Measurements from ENCODE around the gene CASK.

DNA sequence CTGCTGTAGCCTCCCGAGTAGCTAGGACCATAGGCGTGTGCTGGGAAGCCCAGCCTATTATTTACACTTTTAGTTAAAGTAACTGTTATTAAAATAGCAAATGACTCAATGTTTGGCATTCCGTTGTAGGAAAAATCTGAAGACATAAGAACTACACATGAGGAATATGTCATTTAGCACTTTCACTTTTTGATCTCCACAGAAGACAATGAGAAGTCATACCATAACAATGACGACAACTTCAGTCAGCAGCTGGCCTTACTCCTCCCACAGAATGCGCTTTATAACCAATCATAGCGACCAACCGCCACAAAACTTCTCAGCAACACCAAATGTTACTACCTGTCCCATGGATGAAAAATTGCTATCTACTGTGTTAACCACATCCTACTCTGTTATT, 227.9 kb downstream of the CASK start:
- TF ChIP-seq CTCF (CRISPR knock-in tag; IDR thresholded peaks at IDR 0.05) (no peak), GTF3A (CRISPR knock-in tag; conservative IDR thresholded peaks at IDR 0.05) (no peak), POLR2AphosphoS5 (IDR thresholded peaks at IDR 0.05; ENCODE audit: low read depth, low read length) (no peak), POLR2AphosphoS2 (IDR thresholded peaks at IDR 0.05; ENCODE audit: low read depth, low read length) (no peak), HBP1 (CRISPR knock-in tag; IDR thresholded peaks at IDR 0.05; ENCODE audit: low read depth) (no peak), MXI1 (IDR thresholded peaks at IDR 0.05; ENCODE audit: borderline replicate concordance, low read depth, low read length) (no peak), SRY (CRISPR knock-in tag; IDR thresholded peaks at IDR 0.05) (no peak)
- TF ChIP-seq, protein P1, sequence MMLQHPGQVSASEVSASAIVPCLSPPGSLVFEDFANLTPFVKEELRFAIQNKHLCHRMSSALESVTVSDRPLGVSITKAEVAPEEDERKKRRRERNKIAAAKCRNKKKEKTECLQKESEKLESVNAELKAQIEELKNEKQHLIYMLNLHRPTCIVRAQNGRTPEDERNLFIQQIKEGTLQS (CRISPR knock-in tag; IDR thresholded peaks at IDR 0.05) = no peak
- TF ChIP-seq, protein P2, sequence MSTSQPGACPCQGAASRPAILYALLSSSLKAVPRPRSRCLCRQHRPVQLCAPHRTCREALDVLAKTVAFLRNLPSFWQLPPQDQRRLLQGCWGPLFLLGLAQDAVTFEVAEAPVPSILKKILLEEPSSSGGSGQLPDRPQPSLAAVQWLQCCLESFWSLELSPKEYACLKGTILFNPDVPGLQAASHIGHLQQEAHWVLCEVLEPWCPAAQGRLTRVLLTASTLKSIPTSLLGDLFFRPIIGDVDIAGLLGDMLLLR (CRISPR knock-in tag; IDR thresholded peaks at IDR 0.05) = no peak

All from HepG2 (cell line).